KMS-11 (cell line): ENCODE data around the gene ADAP1.

Experiments
- H2AFZ ChIP-seq: fragments of 200-600 bp; sonication (generic); 2 replicates; pipeline ENCODE4 v1.6.1; 2016; ENCODE audit warnings: antibody characterized with exemption, mixed run types, low read depth
- H3K27ac ChIP-seq: fragments of 200-600 bp; sonication (generic); 2 replicates; pipeline ENCODE4 v1.6.1; 2016; ENCODE audit warnings: mild to moderate bottlenecking, mixed run types
- H3K27me3 ChIP-seq: fragments of 200-600 bp; sonication (generic); 2 replicates; pipeline ENCODE4 v1.6.1; 2017; ENCODE audit warnings: mild to moderate bottlenecking, low read depth, mixed run types, moderate library complexity; ENCODE audit not compliant: insufficient read depth
- H3K36me3 ChIP-seq: fragments of 200-600 bp; sonication (generic); 2 replicates; pipeline ENCODE4 v1.6.1; 2017; ENCODE audit warnings: mild to moderate bottlenecking, mixed run types; ENCODE audit not compliant: insufficient read depth
- H3K4me1 ChIP-seq: fragments of 200-600 bp; sonication (generic); 2 replicates; pipeline ENCODE4 v1.6.1; 2016; ENCODE audit warnings: mild to moderate bottlenecking, low read depth, mixed run types; ENCODE audit not compliant: poor library complexity, severe bottlenecking
- H3K4me2 ChIP-seq: fragments of 200-600 bp; sonication (generic); 2 replicates; pipeline ENCODE4 v1.7.0; 2016; ENCODE audit warnings: mild to moderate bottlenecking, mixed run types
- H3K4me3 ChIP-seq: fragments of 200-600 bp; sonication (generic); IDR thresholded peaks from 2 replicates; pipeline ENCODE4 v1.6.1; 2017; ENCODE audit warnings: low read depth, low read length, mixed read lengths; ENCODE audit not compliant: insufficient read depth
- H3K79me2 ChIP-seq: fragments of 200-600 bp; sonication (generic); 2 replicates; pipeline ENCODE4 v1.6.1; 2016; ENCODE audit warnings: low read depth, mixed run types; ENCODE audit not compliant: insufficient read depth
- H3K9ac ChIP-seq: fragments of 200-600 bp; sonication (generic); 2 replicates; pipeline ENCODE4 v1.6.1; 2016; ENCODE audit warnings: mild to moderate bottlenecking, mixed run types
- H4K20me1 ChIP-seq: fragments of 200-600 bp; sonication (generic); 2 replicates; pipeline ENCODE4 v1.6.1; 2016; ENCODE audit warnings: mild to moderate bottlenecking, mixed run types; ENCODE audit not compliant: insufficient read depth
- CTCF ChIP-seq: fragments of 200-600 bp; sonication (generic); conservative IDR thresholded peaks from 2 replicates; pipeline ENCODE4 v1.6.1; 2017; ENCODE audit warnings: low read depth, mild to moderate bottlenecking, antibody characterized with exemption, low read length, moderate library complexity, mixed read lengths

ADAP1 gene

GRCh38 chr7:918118-918425 is 36.4 kb downstream of the ADAP1 start:
- no peak overlapping the region for H2AFZ ChIP-seq
- H3K36me3 ChIP-seq: no peaks in the 10 kb centered on the region
- H3K9ac ChIP-seq: no peak overlapping the region
- H3K27ac ChIP-seq: no peak overlapping the region
- H3K4me3 ChIP-seq: no peak overlapping the region
- no peaks in the 10 kb centered on the region for H4K20me1 ChIP-seq
- H3K4me1 ChIP-seq: peaks cover 10% of the 10 kb centered on the region
- peaks cover 16% of the 10 kb centered on the region; the same call in 1 of the 2 replicates for H3K27me3 ChIP-seq
- TF ChIP-seq CTCF: no peak
- no peaks in the 10 kb centered on the region for H3K79me2 ChIP-seq
- no peak overlapping the region for H3K4me2 ChIP-seq

- H3K4me2 ChIP-seq: no peak overlapping the region
- no peaks in the 10 kb centered on the region for H3K79me2 ChIP-seq
- H3K4me1 ChIP-seq: peaks cover 6% of the 10 kb centered on the region
- no peak overlapping the region for H2AFZ ChIP-seq
- no peak overlapping the region for H3K4me3 ChIP-seq
- H3K36me3 ChIP-seq: no peaks in the 10 kb centered on the region
- H4K20me1 ChIP-seq: no peaks in the 10 kb centered on the region
- no peak for TF ChIP-seq CTCF
- no peak overlapping the region for H3K9ac ChIP-seq
- no peak overlapping the region for H3K27ac ChIP-seq
- peaks cover 20% of the 10 kb centered on the region; the same call in 1 of the 2 replicates for H3K27me3 ChIP-seq
Observed at GRCh38 chr7:917255-918117, 37.0 kb downstream of the ADAP1 start.

- Histone ChIP-seq H3K79me2 (no peaks in the 10 kb centered on the region), H3K4me3 (no peak overlapping the region), H3K36me3 (no peaks in the 10 kb centered on the region), H4K20me1 (no peaks in the 10 kb centered on the region), H3K4me1 (no peaks in the 10 kb centered on the region), H3K9ac (no peak overlapping the region), H3K4me2 (no peak overlapping the region), H3K27ac (no peak overlapping the region), H2AFZ (no peak overlapping the region), H3K27me3 (peaks cover 20% of the 10 kb centered on the region; the same call in 1 of the 2 replicates)
- TF ChIP-seq CTCF: no peak
Observed at GRCh38 chr7:916291-916941, 38.1 kb downstream of the ADAP1 start.

- Histone ChIP-seq H3K79me2 (no peaks in the 10 kb centered on the region), H3K36me3 (no peaks in the 10 kb centered on the region), H3K4me3 (no peak overlapping the region), H3K4me1 (no peaks in the 10 kb centered on the region), H3K4me2 (no peak overlapping the region), H2AFZ (no peak overlapping the region), H4K20me1 (no peaks in the 10 kb centered on the region), H3K9ac (no peak overlapping the region), H3K27me3 (peaks cover 23% of the 10 kb centered on the region; the same call in 1 of the 2 replicates), H3K27ac (no peak overlapping the region)
- no peak for TF ChIP-seq CTCF
Observed at GRCh38 chr7:915291-916218, 38.9 kb downstream of the ADAP1 start.
